GM12878 (cell line): Measurements from ENCODE around the gene ACTL8. TPM values are rescaled to one million over a fixed set of nuclear protein-coding genes. Genes with fewer than 3 reads are reported as not detected.

Source experiments
- ATAC-seq: fragments of 200-7000 bp; cut with Tn5 transposase; 3 replicates; pipeline ENCODE4 v1.9.1; 2020; ENCODE audit warnings: mild to moderate bottlenecking, moderate library complexity
- BruUV-seq: library from RNA; stranded (reverse); fragments of 400-500 nt; replicated peaks from 2 replicates; lab custom pipeline; 2021; lab: Mats Ljungman, UMichigan
- CTCF ChIA-PET: fragments of 300-600 bp; sonication (Branson Sonifier 250); formaldehyde crosslinking; extraction: SDS; loops from one replicate; lab custom pipeline; 2021; ENCODE audit warnings: inconsistent platforms; lab: Yijun Ruan, JAX
- POLR2A ChIA-PET: fragments of 350-600 bp; formaldehyde crosslinking; extraction: SDS; loops from one replicate; lab custom pipeline; 2021; ENCODE audit warnings: inconsistent platforms; lab: Charles Lee
- RAD21 ChIA-PET: fragments of 300-600 bp; sonication (Branson Sonifier 250); formaldehyde crosslinking; loops from one replicate; lab custom pipeline; 2023; ENCODE audit warnings: antibody characterized with exemption; ENCODE audit not compliant: unreplicated experiment; lab: Charles Lee
- SMC1A ChIA-PET: fragments of 300-600 bp; sonication (Branson Sonifier 250); formaldehyde crosslinking; loops from one replicate; lab custom pipeline; 2023; ENCODE audit not compliant: unreplicated experiment, uncharacterized antibody; lab: Charles Lee
- DNase-seq: peaks from one replicate; pipeline ENCODE4 v3.0.0-alpha.2; 2011; ENCODE audit warnings: low read depth, low spot score
- FAIRE-seq: peaks from 3 replicates; lab custom pipeline; 2011; peaks lifted over from hg19 to GRCh38; lab: Jason Lieb, UNC
- H2AFZ ChIP-seq: 2 replicates; pipeline ENCODE4 v1.6.0; 2011; ENCODE audit warnings: low read depth, low read length, control low read depth; ENCODE audit not compliant: control insufficient read depth
- H3K27ac ChIP-seq: 2 replicates; pipeline ENCODE4 v1.5.1; 2011; ENCODE audit warnings: control low read depth; ENCODE audit not compliant: control insufficient read depth, insufficient read depth
- H3K27me3 ChIP-seq, 2 experiments: replicated peaks in 1 of 2; 2 replicates each; pipeline versions ENCODE4 v1.6.0 to v1.6.1; 2011; ENCODE audit warnings: low read length in 1 of 2; ENCODE audit not compliant: control insufficient read depth in 2 of 2, insufficient read depth in 2 of 2
- H3K36me3 ChIP-seq, 2 experiments: 2 replicates each; pipeline ENCODE4 v1.5.1; 2011; ENCODE audit warnings: low read length in 1 of 2; ENCODE audit not compliant: control insufficient read depth in 2 of 2, insufficient read depth in 2 of 2
- H3K4me1 ChIP-seq: 2 replicates; pipeline ENCODE4 v1.6.1; 2011; ENCODE audit warnings: mild to moderate bottlenecking, low read length, moderate library complexity, mixed read lengths; ENCODE audit not compliant: control insufficient read depth, insufficient read depth
- H3K4me2 ChIP-seq: 2 replicates; pipeline ENCODE4 v1.6.0; 2011; ENCODE audit warnings: control low read depth; ENCODE audit not compliant: control insufficient read depth, insufficient read depth
- H3K4me3 ChIP-seq: fragments of 200-600 bp; sonication (generic); 2 replicates; pipeline ENCODE4 v1.5.1; 2016
- H3K79me2 ChIP-seq: 2 replicates; pipeline ENCODE4 v1.6.0; 2011; ENCODE audit warnings: low read length; ENCODE audit not compliant: control insufficient read depth, insufficient read depth
- H3K9ac ChIP-seq: 2 replicates; pipeline ENCODE4 v1.8.0; 2011; ENCODE audit warnings: low read length, control low read depth, mixed read lengths; ENCODE audit not compliant: control insufficient read depth, insufficient read depth
- H3K9me3 ChIP-seq: replicated peaks from 3 replicates; pipeline ENCODE4 v1.5.1; 2011; ENCODE audit warnings: mild to moderate bottlenecking, low read length; ENCODE audit not compliant: control insufficient read depth, insufficient read depth
- H4K20me1 ChIP-seq: 2 replicates; pipeline ENCODE4 v1.6.0; 2011; ENCODE audit not compliant: control insufficient read depth, insufficient read depth
- BACH1 ChIP-seq: fragments of 450-650 bp; IDR thresholded peaks from 2 replicates; pipeline ENCODE4 v1.6.1; 2017; ENCODE audit warnings: mild to moderate bottlenecking, borderline replicate concordance
- IKZF1 ChIP-seq: fragments of 450-650 bp; conservative IDR thresholded peaks from 2 replicates; pipeline ENCODE4 v1.6.1; 2017; ENCODE audit warnings: antibody characterized with exemption, mild to moderate bottlenecking
- IRF3 ChIP-seq: fragments of 450-650 bp; IDR thresholded peaks from 2 replicates; pipeline ENCODE4 v1.6.1; 2014; ENCODE audit warnings: mild to moderate bottlenecking
- KAT2A ChIP-seq: conservative IDR thresholded peaks from 2 replicates; pipeline ENCODE4 v1.6.1; 2011; ENCODE audit warnings: low read depth, low read length; ENCODE audit not compliant: control insufficient read depth
- NR2C1 ChIP-seq: fragments of 450-650 bp; IDR thresholded peaks from 2 replicates; pipeline ENCODE4 v1.6.1; 2017; ENCODE audit warnings: antibody characterized with exemption, mild to moderate bottlenecking, moderate library complexity
- NRF1 ChIP-seq: conservative IDR thresholded peaks from 2 replicates; pipeline ENCODE4 v1.6.1; 2011; ENCODE audit warnings: mild to moderate bottlenecking, low read depth, low read length, improper control_type of control experiment
- PBX3 ChIP-seq: IDR thresholded peaks from 2 replicates; pipeline ENCODE4 v1.6.1; 2011; ENCODE audit warnings: mild to moderate bottlenecking, low read depth, low read length, moderate library complexity; ENCODE audit not compliant: insufficient replicate concordance
- POLR2AphosphoS2 ChIP-seq: IDR thresholded peaks from 2 replicates; pipeline ENCODE4 v1.6.1; 2011; ENCODE audit warnings: low read depth, mild to moderate bottlenecking, low read length, improper control_type of control experiment, moderate library complexity
- RFX5 ChIP-seq: IDR thresholded peaks from 2 replicates; pipeline ENCODE4 v1.6.1; 2011; ENCODE audit warnings: low read depth, low read length, improper control_type of control experiment
- SIX5 ChIP-seq: IDR thresholded peaks from 2 replicates; pipeline ENCODE4 v1.6.1; 2011; ENCODE audit warnings: mild to moderate bottlenecking, low read depth, low read length, moderate library complexity; ENCODE audit not compliant: severe bottlenecking
- TCF12 ChIP-seq: IDR thresholded peaks from 2 replicates; pipeline ENCODE4 v1.6.1; 2011; ENCODE audit warnings: low read depth, mild to moderate bottlenecking, low read length
- TCF7 ChIP-seq: IDR thresholded peaks from 2 replicates; pipeline ENCODE4 v1.6.1; 2014; ENCODE audit warnings: antibody characterized with exemption, borderline replicate concordance
- WRNIP1 ChIP-seq: IDR thresholded peaks from 2 replicates; pipeline ENCODE4 v1.6.1; 2011; ENCODE audit warnings: low read depth, low read length, improper control_type of control experiment, borderline replicate concordance
- ZNF207 ChIP-seq: fragments of 450-650 bp; IDR thresholded peaks from 2 replicates; pipeline ENCODE4 v1.6.1; 2014; ENCODE audit warnings: antibody characterized with exemption, mild to moderate bottlenecking, borderline replicate concordance
- ZNF274 ChIP-seq: IDR thresholded peaks from one replicate; pipeline ENCODE4 v1.8.0; 2011; ENCODE audit not compliant: insufficient read length, insufficient read depth
- ZSCAN29 ChIP-seq: fragments of 450-650 bp; IDR thresholded peaks from 2 replicates; pipeline ENCODE4 v1.6.1; 2017; ENCODE audit warnings: mild to moderate bottlenecking, moderate library complexity
- WGBS: methylation state at CpG from one replicate; pipeline ENCODE4 v1.1.6; 2016; ENCODE audit warnings: low lambda C conversion rate; ENCODE audit not compliant: insufficient replicate concordance, insufficient coverage; ENCODE audit errors: missing lambda C conversion rate; 5-methylcytosine and 5-hydroxymethylcytosine counted together
- in situ Hi-C: fragments of 300-500 bp; cut with MboI; formaldehyde crosslinking; loops from 9 replicates; pipeline ENCODE4 v1.14.3; 2018; ENCODE audit warnings: mixed read lengths
- intact Hi-C: fragments of 100-400 bp; cut with micrococcal nuclease; formaldehyde crosslinking; loops from one replicate; pipeline ENCODE4 v1.14.2; 2022; ENCODE audit not compliant: unreplicated experiment
- polyA plus RNA-seq, 11 experiments: library from polyadenylated mRNA; depleted of rRNA in 4 of 11; unstranded in 6 of 11; stranded (reverse) in 5 of 11; fragments of >200 nt; fragmentation: Nextera tagmentation in 4 of 11; fragmentation: Illumina TruSeq in 1 of 11; extraction: Ambion mirVana in 4 of 11; extraction: Trizol in 1 of 11; gene quantifications; 1 replicate in 1 of 11; 2 replicates in 10 of 11; pipeline versions ENCODE4 v1.2.1 to v1.2.3, GENCODE V29; 2011 to 2016; ENCODE audit warnings: inconsistent platforms in 2 of 11, missing spikeins in 2 of 11, low read depth in 1 of 11
- total RNA-seq, 4 experiments: library from RNA; depleted of rRNA in 3 of 4; stranded (reverse); fragments of >200 nt in 3 of 4; fragmentation: Illumina TruSeq in 1 of 4; extraction: Trizol in 1 of 4; gene quantifications; 2 replicates each; pipeline versions ENCODE4 v1.2.1 to v1.2.3, GENCODE V29; 2013 to 2021
- TF ChIP-seq, protein P1 (sequence below): IDR thresholded peaks from 2 replicates; pipeline ENCODE4 v1.6.1; 2011; ENCODE audit warnings: low read depth, mild to moderate bottlenecking, low read length, moderate library complexity, borderline replicate concordance; ENCODE audit errors: extremely low read depth

ACTL8 gene
- total and polyA plus RNA-seq, 10 of the 15 experiments (the other 5 are each of a cell fraction or from before 2014, with no cell fraction given): 0.05 to 0.27 TPM; not detected in 8

- TF ChIP-seq BACH1 (no peak), TCF12 (no peak), ZSCAN29 (no peak), IRF3 (no peak), KAT2A (no peak), NRF1 (no peak), ZNF207 (no peak), RFX5 (no peak), TCF7 (no peak), POLR2AphosphoS2 (no peak), SIX5 (no peak), PBX3 (no peak), WRNIP1 (no peak), ZNF274 (no peak), IKZF1 (no peak), NR2C1 (no peak)
- TF ChIP-seq, protein P1, sequence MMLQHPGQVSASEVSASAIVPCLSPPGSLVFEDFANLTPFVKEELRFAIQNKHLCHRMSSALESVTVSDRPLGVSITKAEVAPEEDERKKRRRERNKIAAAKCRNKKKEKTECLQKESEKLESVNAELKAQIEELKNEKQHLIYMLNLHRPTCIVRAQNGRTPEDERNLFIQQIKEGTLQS: no peak
- CTCF ChIA-PET: no interaction called here
- intact Hi-C loops (no loop called here), in situ Hi-C loops (no loop called here)
- Histone ChIP-seq H3K4me1 (no peaks in the 10 kb centered on the region), H3K27me3 (peaks cover 0 to 2% of the 10 kb centered on the region in 2 experiments; a peak in 1 of 4 replicates), H3K36me3 (no peaks in the 10 kb centered on the region), H3K9me3 (no peaks in the 10 kb centered on the region), H3K79me2 (no peaks in the 10 kb centered on the region), H3K27ac (no peak overlapping the region), H3K4me2 (no peak overlapping the region), H3K4me3 (no peak overlapping the region), H3K9ac (no peak overlapping the region), H2AFZ (no peak overlapping the region), H4K20me1 (no peaks in the 10 kb centered on the region)
- SMC1A ChIA-PET: no interaction called here
- no TSS peak for BruUV-seq
- POLR2A ChIA-PET: no interaction called here
- RAD21 ChIA-PET: no interaction called here
- DNase-seq (no peak), ATAC-seq (no peak), FAIRE-seq (no peak)
- WGBS: 33% methylated on average over 8 of the region's 8 CpGs
These were observed 22.7 kb downstream of the ACTL8 start for GRCh38 chr1:17777818-17778217.
